ENCODE measurements around the gene FLYWCH1.
"Not testable (repeated sequence)": the region's sequence is repeated elsewhere in the genome, so short reads cannot be mapped to it uniquely, and the experiment has no call there.

FLYWCH1 gene

GRCh38 chr16:2928151-2928550 lies 16.4 kb downstream of the FLYWCH1 start:
- FAIRE-seq: not testable (repeated sequence)

- FAIRE-seq: no peak
Measured at GRCh38 chr16:2928796-2929195, 17.1 kb downstream of the FLYWCH1 start.

DNA sequence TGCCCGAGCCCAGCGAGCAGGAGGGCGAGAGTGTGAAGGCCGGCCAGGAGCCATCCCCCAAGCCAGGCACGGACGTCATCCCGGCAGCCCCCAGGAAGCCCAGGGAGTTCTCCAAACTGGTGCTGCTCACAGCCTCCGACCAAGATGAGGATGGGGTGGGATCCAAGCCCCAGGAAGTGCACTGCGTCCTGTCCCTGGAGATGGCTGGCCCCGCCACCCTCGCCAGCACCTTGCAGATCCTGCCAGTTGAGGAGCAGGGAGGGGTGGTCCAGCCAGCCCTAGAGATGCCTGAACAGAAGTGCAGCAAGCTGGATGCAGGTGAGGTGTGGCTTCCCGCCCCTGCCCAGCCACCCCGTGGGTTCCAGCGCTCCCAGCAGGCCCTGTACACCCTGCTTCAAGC lies 18.0 kb downstream of the FLYWCH1 start:
- no peak for FAIRE-seq

DNA sequence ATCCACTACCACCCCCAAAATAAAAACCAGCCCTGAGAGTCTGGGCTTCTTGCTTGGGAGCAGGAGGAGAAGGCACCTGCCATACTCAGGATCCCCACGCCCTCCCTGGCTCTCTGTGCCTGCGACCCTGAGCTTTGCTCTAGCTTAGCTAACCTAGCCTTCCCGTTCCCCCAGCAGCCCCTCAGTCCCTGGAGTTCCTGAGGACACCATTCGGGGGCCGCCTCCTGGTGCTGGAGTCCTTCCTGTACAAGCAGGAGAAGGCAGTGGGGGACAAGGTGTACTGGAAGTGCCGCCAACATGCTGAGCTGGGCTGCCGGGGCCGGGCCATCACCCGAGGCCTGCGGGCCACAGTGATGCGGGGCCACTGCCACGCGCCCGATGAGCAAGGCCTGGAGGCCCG lies 18.5 kb downstream of the FLYWCH1 start:
- FAIRE-seq: no peak

DNA sequence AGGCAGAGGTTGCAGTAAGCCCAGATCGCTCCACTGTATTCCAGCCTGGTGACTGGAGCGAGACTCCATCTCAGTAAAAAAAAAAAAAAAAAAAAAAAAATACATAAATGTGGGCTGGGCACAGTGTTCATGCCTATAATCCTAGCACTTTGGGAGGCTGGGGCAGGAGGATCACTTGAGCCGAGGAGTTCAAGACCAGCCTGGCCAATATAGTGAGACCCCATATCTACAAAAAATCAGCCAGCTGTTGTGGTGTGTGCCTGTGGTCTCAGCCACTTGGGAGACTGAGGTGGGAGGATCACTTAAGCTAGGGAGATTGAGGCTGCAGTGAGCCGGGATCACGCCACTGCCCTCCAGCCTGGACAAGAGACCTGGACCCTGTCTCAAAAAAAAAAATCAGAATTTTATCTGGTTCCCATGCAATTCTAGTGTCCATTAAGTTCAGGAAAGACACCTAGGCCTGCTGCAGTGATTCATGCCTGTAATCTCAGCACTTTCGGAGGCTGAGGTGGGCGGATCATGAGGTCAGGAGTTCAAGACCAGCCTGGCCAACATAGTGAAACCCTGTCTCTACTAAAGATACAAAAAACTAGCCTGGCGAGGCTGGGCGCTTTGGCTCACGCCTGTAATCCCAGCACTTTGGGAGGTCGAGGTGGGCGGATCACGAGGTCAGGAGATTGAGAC lies 19.6 kb downstream of the FLYWCH1 start:
- FAIRE-seq: not testable (repeated sequence)

DNA sequence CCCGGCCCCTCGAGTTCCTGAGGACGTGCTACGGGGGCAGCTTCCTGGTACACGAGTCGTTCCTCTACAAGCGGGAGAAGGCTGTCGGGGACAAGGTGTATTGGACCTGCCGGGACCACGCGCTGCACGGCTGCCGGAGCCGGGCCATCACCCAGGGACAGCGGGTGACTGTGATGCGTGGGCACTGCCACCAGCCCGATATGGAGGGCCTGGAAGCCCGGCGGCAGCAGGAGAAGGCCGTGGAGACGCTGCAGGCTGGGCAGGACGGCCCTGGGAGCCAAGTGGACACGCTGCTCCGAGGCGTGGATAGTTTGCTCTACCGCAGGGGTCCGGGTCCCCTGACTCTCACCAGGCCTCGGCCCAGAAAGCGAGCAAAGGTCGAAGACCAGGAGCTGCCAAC lies 21.4 kb downstream of the FLYWCH1 start:
- FAIRE-seq: no peak

- no peak for FAIRE-seq
Measured at GRCh38 chr16:2933701-2934100, 22.0 kb downstream of the FLYWCH1 start.

GRCh38 chr16:2934450-2934849 lies 22.7 kb downstream of the FLYWCH1 start:
- FAIRE-seq: no peak

DNA sequence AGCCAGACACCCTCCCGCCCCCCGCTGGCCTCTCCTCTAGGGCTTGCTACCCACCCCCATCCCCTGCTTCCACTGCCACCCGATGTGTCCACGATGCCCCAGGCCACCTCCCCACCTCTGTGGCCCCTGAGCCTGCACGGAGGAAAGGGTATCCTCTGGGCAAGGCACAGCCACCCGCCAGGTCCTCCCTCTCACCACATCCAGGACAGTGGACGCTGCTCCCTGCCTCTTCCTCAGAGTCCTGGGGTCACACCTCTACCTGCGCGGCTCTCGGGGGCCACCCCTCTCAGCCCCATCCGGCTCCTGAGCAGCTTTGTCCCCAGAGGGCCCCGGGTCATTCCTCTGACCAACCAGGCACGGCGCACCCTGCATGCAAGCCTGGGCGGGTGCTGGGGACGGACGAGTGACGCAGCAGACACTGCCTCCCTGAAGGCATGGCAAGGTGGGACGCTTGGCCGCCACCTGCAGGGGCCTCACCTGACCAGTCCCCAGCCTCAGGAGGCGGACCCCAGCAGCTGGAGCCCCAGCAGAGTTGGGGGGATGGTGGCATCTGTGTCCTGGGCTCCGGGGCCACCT lies 24.8 kb downstream of the FLYWCH1 start:
- FAIRE-seq: no peak

DNA sequence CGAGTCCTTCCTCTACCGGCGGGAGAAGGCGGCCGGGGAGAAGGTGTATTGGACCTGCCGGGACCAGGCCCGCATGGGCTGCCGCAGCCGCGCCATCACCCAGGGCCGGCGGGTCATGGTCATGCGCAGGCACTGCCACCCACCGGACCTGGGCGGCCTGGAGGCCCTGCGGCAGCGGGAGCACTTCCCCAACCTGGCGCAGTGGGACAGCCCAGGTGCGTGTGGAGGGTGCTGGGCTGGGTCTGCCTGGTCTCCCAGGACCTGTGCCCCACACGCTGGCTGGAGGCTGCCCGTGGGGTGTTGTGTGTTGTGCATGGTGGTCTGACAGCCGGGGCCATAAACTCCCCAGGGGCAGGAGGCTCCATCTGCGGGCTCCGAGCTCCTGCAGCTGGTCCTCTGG lies 25.4 kb downstream of the FLYWCH1 start:
- no peak for FAIRE-seq

- FAIRE-seq: no peak
Measured at GRCh38 chr16:2938206-2938605, 26.5 kb downstream of the FLYWCH1 start.

- FAIRE-seq: no peak
Measured at GRCh38 chr16:2939968-2940367, 28.2 kb downstream of the FLYWCH1 start.

DNA sequence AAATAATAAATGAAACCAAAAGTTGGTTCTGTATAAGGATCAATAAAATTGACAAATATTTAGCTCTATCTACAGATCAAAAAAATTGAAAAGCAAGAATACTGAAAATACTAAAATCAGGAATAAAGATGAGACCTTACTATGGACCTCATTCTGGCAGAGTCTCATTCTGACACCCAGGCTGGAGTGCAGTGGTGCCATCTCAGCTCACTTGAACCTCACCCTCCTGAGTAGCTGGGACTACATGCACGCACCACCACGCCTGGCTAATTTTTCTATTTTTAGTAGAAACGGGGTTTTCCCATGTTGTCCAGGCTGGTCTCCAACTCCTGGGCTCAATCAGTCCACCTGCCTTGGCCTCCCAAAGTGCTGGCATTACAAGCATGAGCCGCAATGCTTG lies 30.3 kb downstream of the FLYWCH1 start:
- no peak for FAIRE-seq

DNA sequence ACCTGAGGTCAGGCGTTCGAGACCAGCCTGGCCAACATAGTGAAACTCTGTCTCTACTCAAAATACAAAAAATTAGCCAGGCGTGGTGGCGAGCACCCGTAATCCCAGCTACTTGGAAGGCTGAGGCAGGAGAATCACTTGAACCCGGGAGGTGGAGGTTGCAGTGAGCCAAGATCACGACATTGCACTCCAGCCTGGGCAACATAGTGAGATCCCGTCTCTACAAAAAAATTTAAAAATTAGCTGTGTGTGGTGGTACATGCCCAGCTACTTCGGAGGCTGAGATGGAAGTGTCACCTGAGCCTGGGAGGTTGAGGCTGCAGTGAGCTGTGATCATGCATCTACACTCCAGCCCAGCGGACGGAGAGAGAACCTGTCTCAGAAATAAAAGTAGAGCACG lies 32.0 kb downstream of the FLYWCH1 start:
- FAIRE-seq: not testable (repeated sequence)

DNA sequence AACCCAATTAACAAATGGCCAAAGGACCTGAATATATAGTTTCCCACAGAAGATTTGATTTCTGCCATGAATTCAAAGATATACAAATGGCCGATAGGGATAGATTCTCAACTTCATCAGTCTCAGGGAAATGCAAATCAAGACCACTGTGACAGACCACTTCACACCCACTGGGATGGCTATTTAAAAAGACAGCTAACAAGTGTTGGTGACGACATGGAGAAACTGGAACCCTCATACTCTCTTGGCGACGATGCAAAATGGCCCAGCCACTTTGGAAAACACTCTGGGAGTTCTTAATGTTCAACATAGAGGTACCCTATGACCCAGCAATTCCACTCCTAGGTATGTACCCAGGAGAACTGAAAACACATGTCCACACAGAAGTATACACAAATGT lies 34.9 kb downstream of the FLYWCH1 start:
- no peak for FAIRE-seq

- no peak for FAIRE-seq
Measured at GRCh38 chr16:2948807-2949704, 37.3 kb downstream of the FLYWCH1 start.

DNA sequence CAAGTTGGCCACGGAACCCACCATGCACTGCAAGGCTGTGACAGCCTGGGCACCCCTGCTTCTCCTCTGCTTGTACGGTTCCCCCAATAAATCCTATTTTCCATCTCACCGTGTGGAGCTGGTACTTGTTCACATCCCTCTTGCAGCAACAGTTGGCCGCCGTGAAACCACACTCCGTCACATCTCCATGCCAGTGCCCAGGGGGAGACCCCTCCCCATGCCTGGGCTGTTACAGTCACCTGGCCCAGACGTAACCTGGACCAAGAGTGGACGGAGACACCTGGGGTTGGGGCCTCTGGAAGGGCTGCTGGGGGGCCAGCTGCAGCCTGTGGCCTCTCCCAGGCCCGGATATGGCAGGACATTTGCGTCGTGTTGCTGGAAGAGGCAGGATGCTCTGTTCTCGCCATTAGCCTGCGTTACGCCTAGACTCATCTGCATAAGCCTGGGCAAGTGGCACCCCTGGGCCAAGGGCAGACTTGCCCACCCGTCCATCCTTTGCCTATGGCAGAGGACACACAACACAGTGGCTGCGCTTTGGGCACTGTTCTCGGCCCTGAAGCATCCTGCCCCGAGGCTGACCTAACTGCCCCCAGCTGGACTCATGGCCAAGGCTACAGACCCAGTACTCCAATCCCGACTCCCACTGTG lies 38.1 kb downstream of the FLYWCH1 start:
- FAIRE-seq: no peak

DNA sequence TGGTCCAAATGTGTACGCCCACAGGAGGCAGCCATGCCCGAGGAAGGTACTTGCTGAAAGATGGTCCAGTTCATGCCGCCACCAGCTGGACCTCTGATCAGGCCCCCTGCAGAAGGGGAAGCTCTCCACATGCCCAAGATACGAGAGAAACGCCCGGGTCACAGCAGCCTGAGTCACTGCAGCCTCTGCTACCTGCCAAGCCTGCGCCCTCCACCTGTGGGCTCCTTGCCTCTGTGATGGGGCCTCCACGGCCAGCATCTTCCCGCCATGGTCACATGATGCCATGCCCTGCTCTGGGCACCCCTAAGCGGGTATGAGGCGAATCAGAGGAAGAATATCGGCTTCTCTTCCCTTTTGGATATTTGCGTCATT lies 38.6 kb downstream of the FLYWCH1 start:
- FAIRE-seq: no peak

DNA sequence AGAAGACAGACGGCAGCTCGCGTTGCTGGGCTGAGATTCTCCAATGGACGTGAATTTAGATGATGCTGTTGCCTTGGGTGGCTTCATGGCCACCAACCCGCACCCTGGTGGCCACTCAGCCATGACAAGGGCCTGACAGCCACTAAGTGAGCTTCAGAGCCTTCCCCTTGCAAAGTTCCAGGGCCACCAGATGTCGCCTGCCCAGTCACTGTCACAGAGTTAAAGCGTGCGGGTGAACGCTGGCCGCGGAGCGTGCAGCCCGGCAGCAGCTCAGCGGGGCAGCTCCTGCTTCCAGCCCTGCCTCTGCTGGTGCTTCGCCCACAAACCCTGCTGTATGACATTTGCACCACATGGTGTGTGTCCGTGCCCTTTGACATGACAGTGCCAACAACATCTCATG lies 39.0 kb downstream of the FLYWCH1 start:
- no peak for FAIRE-seq

GRCh38 chr16:2952679-2953078 lies 40.9 kb downstream of the FLYWCH1 start:
- FAIRE-seq: no peak

- FAIRE-seq: no peak
Measured at GRCh38 chr16:2953706-2954627, 42.2 kb downstream of the FLYWCH1 start.

DNA sequence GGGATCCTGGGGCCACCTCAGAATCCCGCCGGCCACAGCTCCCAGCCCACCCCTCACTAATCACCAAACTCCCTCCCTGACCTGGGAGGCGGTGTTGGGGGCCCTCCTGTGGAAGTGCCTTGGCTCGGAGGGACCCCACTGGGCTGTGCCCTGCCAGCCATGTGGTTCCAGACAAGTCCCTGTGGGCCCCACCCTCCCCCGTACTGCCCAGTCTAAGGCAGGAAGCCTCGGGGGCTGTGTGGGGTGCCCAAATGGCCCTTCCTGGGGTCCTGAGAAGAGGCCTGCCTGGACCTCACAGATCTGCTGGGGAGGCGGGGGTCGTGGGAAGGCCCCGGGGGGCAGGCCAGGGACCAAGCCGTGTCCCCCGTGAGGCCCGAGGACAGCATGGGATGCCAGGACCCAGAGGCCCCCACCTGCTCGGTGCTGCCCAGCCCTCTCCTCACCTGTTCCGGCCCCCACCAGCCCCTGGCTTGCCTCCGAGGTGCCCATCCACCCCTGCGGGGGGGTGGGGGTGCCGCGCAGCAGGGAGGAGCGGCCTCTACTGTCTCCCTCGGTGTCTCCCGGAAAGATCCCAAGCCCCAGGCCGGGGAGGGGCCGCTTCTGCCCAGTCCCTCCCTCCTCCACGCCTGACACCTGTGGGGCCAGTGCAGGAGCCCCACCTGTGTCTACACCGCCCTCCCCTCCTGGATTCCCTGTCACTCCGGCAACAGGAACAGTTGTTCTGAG lies 43.1 kb downstream of the FLYWCH1 start:
- FAIRE-seq: no peak
